Stimulated activated CD4-positive, alpha-beta T cell treated with anti-CD3 and anti-CD28 coated beads, Interleukin-1b, Interleukin-23, amount 100 ng/mL, for 48 hours (primary cell): Measurements from ENCODE around the gene ARF1.

Experiments
- DNase-seq: peaks from one replicate; pipeline ENCODE4 v3.0.0-alpha.2; 2020

Gene ARF1

DNA sequence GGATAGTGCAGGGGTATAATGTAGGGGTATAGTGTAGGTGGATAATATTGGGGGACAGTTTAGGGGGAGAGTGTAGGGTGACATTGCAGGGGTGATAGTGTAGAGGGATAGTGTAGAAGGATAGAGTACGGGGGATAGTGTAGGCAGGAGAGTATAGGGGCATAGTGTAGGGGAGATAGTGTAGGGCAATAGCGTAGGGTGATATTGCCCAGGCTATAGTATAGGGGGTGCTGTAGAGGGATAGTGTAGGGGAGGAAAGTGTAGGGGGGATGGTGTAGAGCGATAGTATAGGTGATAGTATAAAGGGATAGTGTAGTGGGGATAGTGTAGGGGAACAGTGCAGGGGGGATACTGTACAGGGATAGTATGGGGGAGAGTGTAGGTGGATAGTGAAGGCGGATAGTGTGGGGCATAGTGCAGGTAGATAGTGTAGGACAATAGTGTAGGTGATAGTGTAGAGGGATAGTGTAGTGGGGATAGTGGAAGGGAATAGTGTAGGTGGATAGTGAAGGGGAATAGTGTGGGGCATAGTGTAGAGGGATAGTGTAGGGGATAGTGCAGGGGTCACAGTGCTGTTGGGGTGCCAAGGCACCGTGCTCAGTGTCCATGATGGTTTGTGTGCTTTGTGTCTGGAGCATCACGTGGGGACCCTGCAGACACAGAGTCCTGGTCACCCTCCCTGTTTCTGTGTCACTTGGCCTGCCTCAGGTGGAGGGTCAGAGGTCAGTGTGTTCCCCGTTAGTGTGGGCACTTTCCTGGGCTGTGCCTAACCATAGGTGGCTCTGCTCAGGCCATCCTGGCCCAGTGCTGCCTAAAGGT, 10.5 kb upstream of the ARF1 start:
- DNase-seq, result no peak

DNA sequence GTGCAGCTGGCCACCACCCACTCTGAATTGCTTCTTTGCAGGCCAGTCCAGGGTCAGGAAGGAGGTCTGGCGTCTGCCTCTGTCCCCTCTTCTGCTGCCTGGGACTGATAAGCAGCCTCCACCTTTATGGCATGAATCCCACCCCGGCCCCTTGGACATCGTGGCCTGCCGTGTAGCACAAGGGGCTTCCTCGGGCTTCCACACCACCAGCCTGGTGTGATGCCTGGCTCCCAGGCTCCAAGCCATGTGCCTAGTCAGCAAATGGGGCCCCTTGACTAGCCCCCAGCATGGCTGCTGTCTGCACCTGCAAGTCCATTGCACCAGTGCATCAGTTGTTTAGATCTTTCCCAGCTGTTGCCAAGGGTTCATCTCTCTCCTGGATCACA, 9.9 kb upstream of the ARF1 start:
- DNase-seq, result no peak

DNA sequence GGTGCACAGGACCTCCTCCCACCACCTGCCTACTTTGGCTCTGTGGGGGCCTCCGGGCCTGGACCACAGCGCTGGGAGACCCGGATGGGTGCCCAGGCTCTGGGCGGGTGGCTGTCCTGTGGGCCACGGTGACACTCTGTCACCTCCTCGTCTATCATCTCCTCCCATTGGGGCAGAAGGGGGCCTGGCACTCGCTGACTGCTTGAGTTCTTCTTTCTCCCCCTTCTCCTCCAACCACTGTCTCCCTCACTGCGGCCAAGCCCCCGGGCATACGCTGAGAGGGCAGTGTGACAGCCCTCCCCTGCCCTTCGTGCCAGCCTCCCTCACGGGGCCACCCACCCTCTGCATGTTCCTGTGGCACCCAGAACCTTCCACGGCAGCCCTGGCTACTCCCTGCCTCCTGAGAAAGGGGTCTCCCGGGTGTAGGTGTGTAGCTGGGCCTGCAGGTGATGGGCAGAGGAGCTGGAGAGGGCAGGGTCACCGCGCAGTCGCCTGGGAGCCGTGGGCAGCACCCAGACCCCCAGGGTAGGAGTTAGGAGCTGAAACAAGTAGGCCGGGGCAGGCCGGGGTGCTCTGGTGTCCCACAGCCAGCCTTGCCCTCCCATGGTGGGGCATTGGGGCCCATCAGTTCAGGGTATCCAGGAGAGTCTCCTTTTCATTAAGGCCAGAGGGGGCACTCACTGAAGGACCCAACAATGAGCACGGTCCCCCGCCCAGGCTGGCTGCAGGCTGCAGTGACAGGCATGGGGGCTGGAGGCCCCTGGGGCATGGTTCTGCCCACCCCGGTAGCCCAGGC, 9.2 kb upstream of the ARF1 start:
- no peak for DNase-seq

DNA sequence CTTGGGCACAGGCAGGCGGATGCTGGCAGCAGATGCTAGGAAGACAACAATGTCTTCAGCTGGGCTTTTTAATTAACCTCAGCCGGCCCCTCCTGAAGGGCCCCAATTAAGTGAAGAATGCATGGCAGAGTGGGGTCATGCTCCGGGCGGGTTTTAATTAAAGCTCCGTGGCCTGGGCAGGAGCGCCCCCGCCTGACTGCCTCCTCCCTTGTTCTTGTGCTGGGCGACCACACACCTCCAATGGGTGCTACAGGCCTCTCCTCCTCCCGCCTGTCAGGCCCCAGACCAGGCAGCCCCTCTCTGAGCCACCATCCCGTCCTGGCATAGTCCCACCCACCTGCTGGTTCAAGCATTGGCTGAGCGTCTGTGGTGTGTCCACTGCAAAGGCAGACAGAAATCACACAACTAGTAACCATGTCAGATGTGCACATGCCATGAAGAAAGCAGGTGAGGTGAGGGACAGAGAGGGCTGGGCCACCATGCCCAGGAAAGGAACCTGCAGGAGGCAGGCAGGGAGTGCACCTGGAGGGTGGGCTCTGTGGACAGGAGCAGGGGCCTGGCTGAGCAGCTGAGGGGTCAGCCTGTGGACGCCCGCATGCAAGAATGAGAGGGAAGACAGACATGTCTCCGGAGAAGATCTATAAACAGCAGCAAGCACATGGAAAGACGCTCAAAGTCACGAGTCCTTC, 8.5 kb upstream of the ARF1 start:
- no peak for DNase-seq

DNA sequence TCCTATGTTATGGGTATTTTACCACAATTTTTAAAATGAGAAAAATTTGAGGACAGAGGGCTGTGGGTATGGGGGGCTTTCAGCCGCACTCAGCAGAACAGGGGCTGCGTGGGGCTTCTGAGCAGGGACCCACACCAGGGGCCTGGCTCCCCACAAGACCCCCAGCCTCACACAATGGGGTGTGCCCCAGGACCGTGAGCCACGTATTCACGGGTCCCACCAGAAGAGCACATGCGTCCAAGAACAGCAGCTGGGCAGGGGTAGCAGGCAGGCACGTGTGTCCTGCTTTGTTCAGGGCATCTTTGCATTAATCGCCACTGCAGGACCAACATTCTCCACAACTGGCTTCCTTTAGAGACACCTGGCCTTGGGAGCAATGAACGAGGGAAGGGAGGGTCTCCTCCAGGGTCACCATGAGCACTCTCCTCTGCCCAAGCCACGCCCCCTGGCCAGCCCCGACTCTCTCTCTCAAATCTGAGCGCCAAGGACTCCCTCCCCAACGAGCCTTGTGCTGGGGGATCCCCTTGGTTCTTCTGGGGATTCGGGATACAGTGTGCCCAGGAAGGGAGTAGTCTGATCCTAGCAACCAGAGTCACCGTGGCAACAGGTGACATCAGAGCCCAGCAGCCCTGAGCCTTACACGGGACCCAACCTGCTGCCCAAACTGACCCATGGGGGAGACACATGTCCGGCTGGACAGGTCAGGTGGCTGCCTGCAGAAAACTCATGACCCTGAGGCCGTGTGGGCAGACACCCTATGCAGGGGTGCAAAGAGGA, 7.4 kb upstream of the ARF1 start:
- DNase-seq, result no peak

DNA sequence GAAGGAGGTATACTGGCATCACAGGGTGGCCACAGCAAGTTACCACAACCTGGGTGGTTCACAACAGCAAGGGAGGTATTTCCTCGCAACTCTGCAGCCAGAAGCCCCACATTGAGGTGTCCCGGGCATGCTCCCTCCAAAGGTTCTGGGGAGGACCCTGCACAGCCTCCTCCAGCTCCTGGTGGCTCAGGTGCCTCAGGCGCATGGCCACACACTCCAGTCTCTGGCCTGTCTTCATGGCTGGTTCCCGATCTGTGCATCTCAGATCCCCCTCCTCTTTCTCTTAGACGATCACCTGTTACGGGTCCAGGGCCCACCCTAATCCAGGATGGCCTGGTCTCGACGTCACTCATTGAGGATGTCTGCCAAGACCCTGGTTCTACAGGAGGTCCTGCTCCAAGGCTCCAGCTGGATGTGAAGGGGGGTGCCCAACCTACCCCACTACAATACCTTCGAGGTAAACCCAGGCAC, 6.7 kb upstream of the ARF1 start:
- DNase-seq, result no peak

DNA sequence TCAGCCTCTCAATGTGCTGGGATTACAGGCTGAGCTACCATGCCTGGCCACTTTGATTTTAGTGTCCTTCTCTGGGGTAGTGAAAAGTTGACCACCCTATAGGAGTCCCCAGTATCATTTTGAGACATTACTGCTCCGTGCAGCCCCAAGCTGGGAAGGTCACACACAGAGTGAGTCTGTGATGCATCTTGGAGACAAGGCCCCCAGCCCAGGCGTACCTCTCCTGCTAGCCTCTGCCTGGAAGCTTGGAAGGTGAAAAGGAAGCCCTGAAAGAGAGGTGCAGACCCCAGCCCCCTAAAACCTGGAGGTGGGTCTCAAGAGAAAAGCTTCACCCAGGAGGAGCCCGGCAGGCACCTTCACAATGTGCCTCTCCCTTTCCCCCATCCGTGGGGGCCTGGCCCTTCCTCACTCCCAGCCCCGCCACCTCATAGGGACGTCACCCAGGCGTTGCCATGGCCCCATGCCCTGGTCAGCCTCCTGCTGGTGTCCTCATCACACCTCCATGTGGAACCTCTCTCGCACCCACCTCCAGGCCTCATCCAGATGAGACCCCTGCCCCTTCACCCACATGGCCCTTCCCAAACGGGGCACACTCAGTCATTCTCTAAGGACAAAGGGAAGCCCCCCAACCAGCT, 5.6 kb upstream of the ARF1 start:
- DNase-seq, result no peak

DNA sequence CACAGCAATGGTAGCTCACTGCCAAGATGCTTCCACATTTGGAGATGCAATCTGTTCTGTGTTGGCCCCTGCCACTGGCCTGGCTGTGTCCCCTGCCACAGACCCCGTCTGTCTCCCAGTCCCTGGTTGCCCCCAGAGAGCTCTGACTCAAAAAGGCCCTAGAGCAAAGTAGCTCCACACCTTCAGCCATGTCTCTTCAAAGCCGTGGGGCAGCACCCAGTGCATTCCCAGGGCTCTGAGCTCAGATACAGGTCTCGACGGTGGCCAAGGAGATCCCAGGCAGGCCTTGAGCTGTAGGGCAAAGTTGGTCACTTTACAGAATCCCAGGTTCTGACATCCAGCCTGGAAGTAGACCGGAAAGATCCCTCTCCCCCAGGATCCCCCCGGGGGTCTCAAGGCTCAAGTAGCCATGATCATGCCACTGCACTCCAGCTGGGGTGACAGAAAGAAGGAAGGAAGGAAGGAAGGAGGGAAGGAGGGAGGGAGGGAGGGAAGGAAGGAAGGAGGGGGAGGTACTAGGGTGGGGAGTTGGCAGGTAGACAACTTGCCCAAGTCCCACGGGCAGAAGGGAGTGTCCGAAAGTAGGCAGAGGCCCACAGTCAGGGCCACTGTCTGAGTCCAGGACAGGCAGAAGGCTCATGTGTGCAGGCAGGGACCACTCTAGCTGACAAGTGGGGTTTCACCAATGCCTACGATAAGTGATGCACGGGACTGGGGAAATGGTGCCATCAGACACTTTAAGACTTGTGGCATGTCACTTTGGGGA, 4.8 kb upstream of the ARF1 start:
- no peak for DNase-seq

DNA sequence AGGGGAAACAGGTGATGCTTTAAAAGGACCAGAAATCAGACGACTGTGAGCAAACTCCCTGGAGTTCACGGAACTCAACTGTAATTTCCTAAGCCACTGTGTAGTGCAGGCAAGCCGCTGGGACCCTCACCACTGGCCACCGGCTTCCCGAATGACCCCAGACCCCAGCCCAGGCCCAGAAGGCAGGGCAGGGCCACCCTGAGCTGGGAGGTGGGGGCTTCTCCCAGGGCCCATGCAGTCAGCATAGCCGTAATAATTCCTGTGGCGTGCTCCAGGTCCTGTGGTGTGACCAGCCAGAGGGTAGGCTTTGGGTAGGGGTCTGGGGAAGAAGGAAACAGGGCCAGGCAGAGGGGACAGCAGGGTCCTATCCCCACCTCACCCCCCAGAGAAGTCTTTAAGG, 3.5 kb upstream of the ARF1 start:
- no peak for DNase-seq

DNA sequence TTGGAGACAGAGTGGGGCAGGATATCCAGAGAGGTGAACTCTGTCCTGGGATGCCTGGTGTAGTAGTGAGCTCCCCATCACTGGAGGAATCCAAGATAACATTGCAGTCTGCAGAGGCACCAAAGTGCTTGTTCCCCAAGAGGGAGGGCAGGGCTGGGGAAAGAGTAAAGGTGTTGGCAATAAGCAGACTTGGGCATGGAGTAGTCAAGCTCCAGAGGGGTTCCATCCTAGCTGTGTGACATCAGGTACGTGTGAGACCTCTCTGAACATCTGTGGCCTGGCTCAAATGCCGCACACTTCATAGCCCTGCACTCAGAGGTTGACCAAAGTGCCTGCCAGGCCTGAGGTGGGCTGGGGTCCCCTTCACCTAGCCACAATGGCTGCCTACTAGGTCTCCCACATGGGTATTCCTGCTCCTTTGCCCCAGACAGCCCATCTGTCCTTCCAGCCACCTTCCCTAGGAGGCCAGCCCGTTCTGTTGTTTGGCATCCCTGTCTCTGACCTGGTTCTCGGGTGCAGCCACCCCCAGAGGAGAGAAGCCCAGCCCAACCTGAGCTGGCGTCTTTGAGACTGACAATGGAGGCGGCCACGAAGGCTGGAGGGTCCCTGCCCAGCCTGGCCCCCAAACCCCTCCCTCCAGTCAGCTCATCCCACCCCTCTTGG, 2.8 kb upstream of the ARF1 start:
- DNase-seq, result no peak

DNA sequence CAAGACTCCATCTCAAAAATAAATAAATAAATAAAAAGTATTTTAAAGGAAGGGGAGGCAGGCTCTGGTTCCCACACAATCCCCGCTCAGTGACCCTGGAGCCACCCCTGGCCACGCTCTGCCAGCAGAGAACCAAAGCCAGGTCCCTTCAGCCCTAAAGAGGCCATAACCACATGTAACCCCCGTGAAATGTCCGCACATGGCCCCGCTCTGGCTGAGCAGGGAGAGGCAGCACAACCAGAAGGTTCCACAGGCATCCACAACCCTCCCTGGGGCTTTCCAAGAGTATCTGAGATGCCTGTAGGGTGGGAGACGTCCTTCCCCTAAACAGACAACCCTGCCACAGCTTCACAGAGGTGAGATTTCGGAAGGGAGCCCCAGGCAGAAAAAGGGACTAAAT, 1.4 kb upstream of the ARF1 start:
- no peak for DNase-seq

DNA sequence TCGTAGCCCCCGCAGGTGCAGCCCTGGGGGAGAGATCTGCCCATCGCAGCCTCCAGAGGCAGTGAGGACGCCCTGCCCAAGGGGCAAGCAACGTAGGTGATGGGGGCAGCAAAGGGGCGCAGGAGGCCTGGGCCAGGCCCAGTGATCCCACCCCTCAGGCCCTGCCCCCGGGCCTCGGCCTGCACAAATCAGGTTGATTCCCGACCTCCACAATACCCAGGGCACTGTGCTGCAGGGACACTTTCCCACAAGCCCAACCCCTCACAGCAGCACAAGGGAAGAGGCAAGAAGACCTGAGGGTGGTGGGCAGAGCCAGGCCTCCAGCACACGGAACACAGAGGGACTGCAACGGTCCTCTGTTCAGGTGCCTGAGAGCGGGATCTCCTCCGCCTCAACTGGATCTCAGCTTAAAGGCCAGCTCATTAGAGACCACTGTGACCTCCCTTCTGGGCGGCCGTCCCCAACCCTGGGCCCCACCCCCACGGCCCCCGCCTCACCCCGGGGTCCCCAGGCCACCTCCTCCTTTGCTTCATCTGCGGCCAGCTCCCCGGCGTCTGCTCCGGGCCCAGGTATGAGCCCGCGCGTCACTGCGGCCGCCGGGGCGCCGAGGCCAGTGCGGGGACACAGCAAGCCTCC, 812 bp upstream of the ARF1 start:
- DNase-seq, result no peak

DNA sequence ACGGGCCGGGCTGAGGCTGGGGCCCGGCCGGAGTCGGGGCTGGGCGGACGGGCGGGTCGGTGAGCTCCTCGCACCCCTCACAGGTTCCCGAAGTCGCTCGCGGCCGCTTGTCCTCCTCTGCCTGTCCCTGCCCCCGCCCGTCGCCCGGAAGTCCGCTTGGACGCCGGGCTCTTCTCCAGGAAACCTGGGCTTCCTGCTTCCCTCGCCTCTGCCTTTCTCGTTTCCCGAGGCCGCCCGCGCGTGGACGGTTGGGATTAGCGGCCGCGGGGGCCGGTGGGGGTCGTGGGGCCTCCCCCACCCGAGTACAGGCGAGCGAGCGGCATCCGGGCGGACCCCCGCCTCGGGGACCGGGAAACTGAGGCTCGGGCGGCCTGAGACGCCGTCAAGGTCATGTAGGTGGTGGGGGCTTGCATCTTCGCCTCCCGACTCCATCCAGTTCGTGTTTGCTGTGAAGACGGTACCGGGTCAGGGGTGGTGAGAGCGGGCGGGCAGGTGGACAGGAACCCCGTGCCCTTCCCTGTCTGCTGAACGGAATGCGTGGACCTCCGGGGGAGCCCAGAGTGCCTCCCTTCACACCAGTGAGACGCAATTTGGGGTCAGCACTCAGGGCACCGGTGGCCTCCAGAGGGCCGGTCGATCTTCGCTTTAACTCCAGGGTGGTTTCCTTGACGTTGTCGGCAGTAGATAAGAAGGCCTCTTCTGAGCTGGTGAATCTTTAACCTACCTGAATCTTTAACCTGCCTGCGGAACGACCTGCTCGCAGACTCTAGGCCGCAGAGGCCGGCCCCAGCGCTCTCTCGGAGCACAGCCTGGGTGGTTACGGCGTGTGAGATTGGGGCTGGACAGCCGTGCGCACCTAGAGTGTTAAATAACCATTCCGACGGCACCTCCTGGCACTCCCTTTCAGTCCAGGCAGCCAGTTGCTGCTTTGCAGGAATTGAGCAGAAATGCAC, 686 bp downstream of the ARF1 start:
- DNase-seq, result peak; percentile 25

DNA sequence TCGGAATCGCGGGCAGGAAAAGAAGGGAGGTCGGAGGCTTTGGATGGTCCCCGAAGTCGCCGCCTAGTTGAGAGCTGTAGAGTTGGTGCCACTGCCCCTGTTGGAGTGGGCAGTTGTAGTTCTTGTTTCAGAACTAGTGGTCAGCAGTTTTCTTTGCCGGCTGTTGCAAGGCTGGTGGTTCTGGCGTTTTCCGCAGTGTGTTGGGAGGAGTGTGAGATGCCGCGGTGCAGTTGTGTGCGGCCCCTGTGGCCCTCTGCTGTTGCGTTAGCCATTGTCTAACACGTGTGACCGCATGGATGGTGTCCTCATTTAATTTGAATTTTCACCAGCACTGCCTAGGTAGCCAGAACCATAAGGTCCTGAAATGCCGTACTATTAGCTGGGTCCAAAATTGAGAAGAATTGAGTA, 1.4 kb downstream of the ARF1 start:
- DNase-seq, result no peak

DNA sequence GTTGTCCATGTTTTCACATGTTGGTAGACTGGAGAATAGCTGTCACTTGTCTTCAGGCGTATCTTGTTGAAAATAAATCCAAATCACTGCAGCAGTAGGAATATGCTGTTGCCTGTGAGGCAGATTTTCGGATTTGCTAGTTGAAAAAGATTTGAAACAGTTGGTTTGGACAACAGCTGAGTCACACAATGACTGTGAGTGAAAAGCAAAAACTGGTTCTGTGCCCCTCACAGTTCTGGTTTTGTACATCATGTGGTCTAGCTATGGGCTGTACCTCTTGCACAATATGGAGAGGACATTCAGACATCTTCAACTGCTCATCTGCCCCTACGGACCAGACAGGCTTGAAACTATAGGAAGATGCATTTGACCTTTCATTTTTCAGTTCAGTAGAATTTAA, 1.8 kb downstream of the ARF1 start:
- DNase-seq, result no peak

DNA sequence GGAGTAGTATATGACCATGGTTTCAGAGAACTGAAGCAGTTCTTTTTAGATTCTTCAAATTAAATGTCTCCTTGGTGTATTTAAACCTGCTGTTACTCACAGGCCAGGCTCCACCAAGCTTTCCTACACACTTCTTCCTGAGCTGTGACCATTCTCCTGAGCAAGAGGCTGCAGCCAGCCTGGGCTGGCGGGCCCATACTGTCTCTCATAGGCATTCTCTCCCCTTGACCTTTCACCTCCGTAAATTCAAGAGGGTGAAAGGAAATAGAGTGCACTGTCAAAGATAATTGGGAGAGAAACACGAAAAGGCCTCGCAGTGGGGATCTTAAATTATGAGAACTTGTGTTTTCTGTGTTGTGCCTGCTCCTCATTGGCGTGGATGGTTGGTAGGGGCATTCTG, 2.3 kb downstream of the ARF1 start:
- DNase-seq, result no peak

DNA sequence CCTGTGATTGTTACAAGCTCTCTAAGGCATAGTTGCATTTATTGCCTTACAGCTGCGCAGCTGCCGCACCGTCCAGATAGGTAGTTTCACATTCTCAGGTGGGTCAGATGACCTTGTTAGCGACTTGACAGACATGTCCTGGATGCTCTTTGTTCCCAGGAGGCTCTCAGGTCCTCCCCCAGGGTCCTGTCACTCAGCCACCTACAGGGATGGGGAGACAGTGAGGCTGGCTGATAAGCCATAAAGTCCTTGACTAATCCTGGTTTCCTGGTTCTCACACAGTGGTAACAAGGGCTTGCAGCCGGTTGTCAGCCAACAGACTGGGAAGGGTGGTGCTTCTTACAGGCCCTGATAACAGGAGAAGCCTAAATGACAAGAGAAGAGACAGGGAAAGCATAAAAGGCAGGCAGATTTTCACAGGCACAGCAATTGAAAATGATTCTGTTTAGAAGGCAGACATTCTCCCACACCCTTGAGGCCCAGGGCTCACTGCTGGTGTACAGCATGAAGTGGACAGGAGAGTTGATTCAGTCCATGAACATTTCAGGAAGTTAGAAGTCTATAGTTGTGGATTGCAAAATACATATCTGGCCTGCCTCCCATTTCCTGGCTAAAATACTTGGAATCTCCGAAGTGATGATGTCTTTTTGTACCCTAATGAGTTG, 2.9 kb downstream of the ARF1 start:
- no peak for DNase-seq

DNA sequence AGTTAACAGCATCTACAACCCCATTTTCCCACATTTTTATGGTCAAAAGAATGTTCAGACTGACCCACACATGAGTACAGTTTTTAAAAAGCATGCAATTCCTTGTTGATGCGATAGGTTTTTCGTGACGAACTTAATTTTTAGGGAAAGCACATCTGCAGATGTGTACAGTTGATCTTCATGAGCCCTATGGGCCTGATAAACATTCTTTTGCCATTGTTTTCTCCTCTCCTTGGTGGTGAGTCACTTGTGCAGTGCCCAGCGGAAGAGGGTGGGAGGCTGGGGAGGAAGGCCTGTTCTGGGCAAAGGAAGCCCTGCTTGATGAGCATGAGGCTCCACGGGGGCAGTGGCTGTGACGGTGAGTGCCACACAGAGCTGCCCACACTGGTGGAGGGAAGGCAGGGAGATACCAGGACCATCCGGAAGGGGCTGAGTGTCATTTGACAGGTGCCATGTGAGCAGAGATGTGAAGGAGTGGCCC, 5.3 kb downstream of the ARF1 start:
- DNase-seq, result no peak
